Tibial nerve (tissue), 4 donors: ENCODE data around the gene OR2C3. TPM values are rescaled to one million over a fixed set of nuclear protein-coding genes. Genes with fewer than 3 reads are reported as not detected.

Experiments used
- DNase-seq, 2 donors: peaks; one replicate each; pipeline ENCODE4 v3.0.0-alpha.2; 2019; ENCODE audit warnings: low spot score in 2 of 2
- H3K27ac ChIP-seq, 4 donors: fragments of 200-600 bp; sonication (generic) in 3 of 4; one replicate each; pipeline ENCODE4 v1.5.1; 2017 to 2019; ENCODE audit warnings: mild to moderate bottlenecking in 1 of 4
- H3K27me3 ChIP-seq, 2 donors: fragments of 200-600 bp; sonication (generic) in 1 of 2; one replicate each; pipeline versions ENCODE4 v1.5.1 to v1.6.0; 2017 to 2019
- H3K36me3 ChIP-seq, 3 donors: fragments of 200-600 bp; sonication (generic); one replicate each; pipeline ENCODE4 v1.5.1; 2018 to 2019
- H3K4me1 ChIP-seq, 4 donors: fragments of 200-600 bp; sonication (generic) in 3 of 4; one replicate each; pipeline ENCODE4 v1.5.1; 2017 to 2019
- H3K4me3 ChIP-seq, 4 donors: fragments of 200-600 bp; sonication (generic) in 3 of 4; one replicate each; pipeline ENCODE4 v1.5.1; 2017 to 2019; ENCODE audit warnings: mild to moderate bottlenecking in 1 of 4, moderate library complexity in 1 of 4
- H3K9me3 ChIP-seq, 4 donors: fragments of 200-600 bp; sonication (generic) in 3 of 4; one replicate each; pipeline ENCODE4 v1.5.1; 2017 to 2019
- CTCF ChIP-seq, 5 experiments: fragments of 200-600 bp in 3 of 5; fragments of 450-650 bp in 2 of 5; sonication (generic) in 3 of 5; IDR thresholded peaks; one replicate each; pipeline ENCODE4 v1.5.1; 2016 to 2019; ENCODE audit warnings: antibody characterized with exemption in 5 of 5, mild to moderate bottlenecking in 3 of 5, moderate library complexity in 2 of 5
- EP300 ChIP-seq, 2 donors: sonication (generic); formaldehyde crosslinking; IDR thresholded peaks; one replicate each; pipeline ENCODE4 v1.6.1; 2017; ENCODE audit warnings: antibody characterized with exemption in 2 of 2, mild to moderate bottlenecking in 1 of 2
- POLR2A ChIP-seq, 2 donors: fragments of 450-650 bp; IDR thresholded peaks; one replicate each; pipeline ENCODE4 v1.6.1; 2017; ENCODE audit warnings: antibody characterized with exemption in 2 of 2, mild to moderate bottlenecking in 2 of 2, moderate library complexity in 2 of 2
- whole genome bisulfite sequencing, 2 donors: methylation state at CpG; one replicate each; pipeline ENCODE4 v1.1.5; 2018; 5-methylcytosine and 5-hydroxymethylcytosine counted together
- total RNA-seq, 4 donors: library from RNA; depleted of rRNA; stranded (reverse); fragments of >200 nt; gene quantifications; one replicate each; pipeline ENCODE4 v1.1.0, GENCODE V29; 2016

The OR2C3 gene
- total RNA-seq, 4 donors from 2014 or later, result 0.21 TPM; not detected in 3

GRCh38 chr1:247562198-247562597, 26.0 kb upstream of the OR2C3 start:
- no peaks in the 10 kb centered on the region for H3K9me3 ChIP-seq
- 61 to 69% methylated on average over 9 of the region's 9 CpGs for WGBS, 2 donors

GRCh38 chr1:247561711-247562110, 25.5 kb upstream of the OR2C3 start:
- Histone ChIP-seq H3K4me3 (no peak overlapping the region), H3K27ac (no peak overlapping the region), H3K9me3 (no peaks in the 10 kb centered on the region), H3K36me3 (no peaks in the 10 kb centered on the region), H3K4me1 (no peaks in the 10 kb centered on the region), H3K27me3 (no peaks in the 10 kb centered on the region)
- no peak for DNase-seq
- WGBS, 2 donors, result 75% methylated on average over 10 of the region's 10 CpGs
- no peak for TF ChIP-seq EP300 (IDR thresholded peaks at IDR 0.05)
- no peak for TF ChIP-seq CTCF (IDR thresholded peaks at IDR 0.05)
- TF ChIP-seq POLR2A (IDR thresholded peaks at IDR 0.05), result no peak

More at GRCh38 chr1:247562198-247562597, 26.0 kb upstream of the OR2C3 start:
- Histone ChIP-seq H3K27ac (no peak overlapping the region), H3K27me3 (no peaks in the 10 kb centered on the region), H3K36me3 (no peaks in the 10 kb centered on the region), H3K4me3 (no peak overlapping the region), H3K4me1 (no peaks in the 10 kb centered on the region)
- DNase-seq, result no peak
- TF ChIP-seq CTCF (IDR thresholded peaks at IDR 0.05), result no peak
- TF ChIP-seq EP300 (IDR thresholded peaks at IDR 0.05), result no peak
- TF ChIP-seq POLR2A (IDR thresholded peaks at IDR 0.05), result no peak

- TF ChIP-seq EP300 (IDR thresholded peaks at IDR 0.05) (no peak), CTCF (IDR thresholded peaks at IDR 0.05) (no peak), POLR2A (IDR thresholded peaks at IDR 0.05) (no peak)
- Histone ChIP-seq H3K27me3 (no peaks in the 10 kb centered on the region), H3K4me1 (no peaks in the 10 kb centered on the region), H3K27ac (no peak overlapping the region), H3K9me3 (no peaks in the 10 kb centered on the region), H3K36me3 (no peaks in the 10 kb centered on the region), H3K4me3 (no peak overlapping the region)
- no peak for DNase-seq
- WGBS, 2 donors, result 63 to 69% methylated on average over 2 of the region's 2 CpGs
These were observed 21.9 kb upstream of the OR2C3 start for GRCh38 chr1:247557926-247558674.

- no peaks in the 10 kb centered on the region for H3K4me1 ChIP-seq
- no peaks in the 10 kb centered on the region for H3K9me3 ChIP-seq
- no peak overlapping the region for H3K27ac ChIP-seq
- no peak for DNase-seq
- H3K27me3 ChIP-seq, result no peaks in the 10 kb centered on the region
- WGBS, 2 donors, result 63 to 70% methylated on average over 2 of the region's 2 CpGs
- no peak overlapping the region for H3K4me3 ChIP-seq
- no peak for TF ChIP-seq EP300 (IDR thresholded peaks at IDR 0.05)
- TF ChIP-seq CTCF (IDR thresholded peaks at IDR 0.05), result no peak
- TF ChIP-seq POLR2A (IDR thresholded peaks at IDR 0.05), result no peak
- no peaks in the 10 kb centered on the region for H3K36me3 ChIP-seq
These were observed 16.0 kb upstream of the OR2C3 start for GRCh38 chr1:247552231-247552630.

- H3K27ac ChIP-seq, result no peak overlapping the region
- H3K4me3 ChIP-seq, result no peak overlapping the region
- no peaks in the 10 kb centered on the region for H3K36me3 ChIP-seq
- no peaks in the 10 kb centered on the region for H3K27me3 ChIP-seq
- DNase-seq, result no peak
- no peaks in the 10 kb centered on the region for H3K9me3 ChIP-seq
- WGBS, 2 donors, result 38 to 44% methylated on average over 1 of the region's 1 CpG
- no peak for TF ChIP-seq CTCF (IDR thresholded peaks at IDR 0.05)
- TF ChIP-seq EP300 (IDR thresholded peaks at IDR 0.05), result no peak
- no peak for TF ChIP-seq POLR2A (IDR thresholded peaks at IDR 0.05)
- H3K4me1 ChIP-seq, result no peaks in the 10 kb centered on the region
These were observed 15.5 kb upstream of the OR2C3 start for GRCh38 chr1:247551721-247552120.
